Measurements from ENCODE around the gene SLC15A5.

Gene SLC15A5, protein sequence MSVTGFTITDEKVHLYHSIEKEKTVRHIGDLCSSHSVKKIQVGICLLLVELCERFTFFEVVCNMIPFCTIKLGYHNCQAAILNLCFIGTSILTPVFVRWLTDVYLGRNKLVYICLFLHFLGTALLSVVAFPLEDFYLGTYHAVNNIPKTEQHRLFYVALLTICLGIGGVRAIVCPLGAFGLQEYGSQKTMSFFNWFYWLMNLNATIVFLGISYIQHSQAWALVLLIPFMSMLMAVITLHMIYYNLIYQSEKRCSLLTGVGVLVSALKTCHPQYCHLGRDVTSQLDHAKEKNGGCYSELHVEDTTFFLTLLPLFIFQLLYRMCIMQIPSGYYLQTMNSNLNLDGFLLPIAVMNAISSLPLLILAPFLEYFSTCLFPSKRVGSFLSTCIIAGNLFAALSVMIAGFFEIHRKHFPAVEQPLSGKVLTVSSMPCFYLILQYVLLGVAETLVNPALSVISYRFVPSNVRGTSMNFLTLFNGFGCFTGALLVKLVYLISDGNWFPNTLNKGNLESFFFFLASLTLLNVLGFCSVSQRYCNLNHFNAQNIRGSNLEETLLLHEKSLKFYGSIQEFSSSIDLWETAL

DNA sequence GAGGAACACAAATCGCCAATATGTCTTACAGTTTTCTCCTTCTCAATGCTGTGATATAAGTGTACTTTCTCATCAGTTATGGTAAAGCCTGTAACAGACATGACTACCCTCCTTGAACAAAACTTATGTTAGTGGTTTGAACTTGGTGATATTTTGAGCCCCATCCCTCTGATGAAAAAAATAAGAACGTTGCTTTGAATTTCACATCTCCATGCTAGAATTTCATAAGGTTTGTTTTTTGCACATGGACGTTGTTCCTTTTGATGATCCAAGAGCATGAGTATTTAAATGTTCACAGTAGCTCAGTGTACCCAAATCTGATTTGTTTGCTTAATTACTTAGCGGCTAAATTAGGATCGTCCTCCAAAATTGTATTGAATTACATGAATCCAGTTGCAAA, at the start of gene SLC15A5:
SLC15A5 (minus strand) TSS at position 101 of the 400 bp plus-strand sequence; CDS start at position 101, 0 bp downstream.
- in situ Hi-C loops (cut with HindIII; ENCODE audit: low sequenced_read_pairs): no loop called here

DNA sequence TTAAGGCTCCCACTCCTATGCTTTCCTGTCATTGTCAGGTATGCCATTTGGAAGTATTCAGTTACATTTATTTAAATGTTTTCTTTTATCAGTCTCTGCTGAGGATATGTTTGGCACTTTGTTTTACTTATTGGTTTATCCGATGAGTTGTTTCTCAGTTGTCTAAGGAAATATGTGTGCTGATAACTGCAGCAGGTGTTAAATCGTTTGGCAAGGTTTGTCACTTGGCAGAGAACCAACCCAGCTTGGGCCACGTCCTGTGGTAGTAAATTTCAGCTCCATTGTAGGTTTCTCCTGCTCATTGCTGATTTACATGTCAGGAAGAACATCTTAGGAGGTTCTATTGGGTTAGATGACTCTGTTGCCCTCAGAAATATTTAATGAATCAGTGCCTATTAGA, 47.9 kb upstream of the SLC15A5 start:
- in situ Hi-C loops (cut with HindIII; ENCODE audit: low sequenced_read_pairs): no loop called here

GRCh38 chr12:16324772-16325171, 47.3 kb upstream of the SLC15A5 start:
- in situ Hi-C loops (cut with HindIII; ENCODE audit: low sequenced_read_pairs): no loop called here

DNA sequence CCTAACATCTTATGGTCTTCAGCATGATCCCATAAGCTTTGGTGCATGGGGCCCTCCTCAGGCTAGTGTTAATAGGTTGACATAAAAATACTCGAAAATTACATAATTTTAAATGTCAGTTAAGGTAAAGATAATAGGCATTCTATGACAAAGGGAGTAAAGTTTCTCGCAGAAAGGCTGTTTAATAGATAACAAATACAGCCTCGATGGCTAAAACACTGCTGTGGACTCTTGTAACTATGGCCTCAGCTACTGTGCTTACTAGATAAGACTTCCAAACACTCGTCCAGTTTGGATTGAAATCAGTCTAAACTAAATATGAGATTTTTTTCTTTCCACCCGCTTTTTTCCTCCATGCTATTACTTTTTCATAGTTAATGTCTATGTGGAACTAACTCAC, 46.8 kb upstream of the SLC15A5 start:
- in situ Hi-C loops (cut with HindIII; ENCODE audit: low sequenced_read_pairs): no loop called here

DNA sequence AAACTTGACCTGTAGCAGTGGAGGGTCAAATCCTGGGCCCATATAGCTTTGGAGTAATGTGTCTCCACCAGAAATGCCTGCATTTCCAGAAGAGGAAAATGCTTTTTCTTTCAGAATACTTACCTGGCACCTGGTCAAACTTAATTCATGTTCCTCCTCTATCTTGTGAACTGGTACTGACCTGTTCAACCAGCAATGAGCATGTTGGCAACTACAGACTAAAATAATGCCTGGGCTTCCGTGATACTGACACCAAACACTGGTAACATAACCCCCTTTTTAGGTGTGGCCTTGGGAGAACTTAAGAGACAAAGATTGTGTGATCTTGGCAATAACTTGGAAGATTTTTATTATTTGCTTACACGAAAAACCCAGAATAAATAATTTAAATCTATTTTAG, 46.2 kb upstream of the SLC15A5 start:
- in situ Hi-C loops (cut with HindIII; ENCODE audit: low sequenced_read_pairs): no loop called here

DNA sequence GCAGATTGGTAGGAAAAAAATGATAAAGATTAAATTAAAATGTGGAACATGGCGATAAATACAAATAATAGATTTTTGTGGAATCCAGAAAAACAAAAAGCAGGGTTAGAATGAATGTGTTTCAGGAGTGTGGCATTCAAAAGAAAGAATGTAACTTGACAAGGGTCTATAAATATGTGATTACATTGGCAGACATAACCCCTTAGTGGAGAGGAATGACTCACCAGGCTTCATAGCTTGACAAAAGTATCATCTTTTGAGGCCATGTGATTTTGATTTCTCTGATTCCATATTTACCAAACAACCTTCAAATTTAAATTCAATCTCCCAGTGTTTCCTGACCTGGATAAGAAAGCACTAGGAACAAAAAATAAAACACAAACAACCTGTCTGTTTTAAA, 45.5 kb upstream of the SLC15A5 start:
- in situ Hi-C loops (cut with HindIII; ENCODE audit: low sequenced_read_pairs): no loop called here

DNA sequence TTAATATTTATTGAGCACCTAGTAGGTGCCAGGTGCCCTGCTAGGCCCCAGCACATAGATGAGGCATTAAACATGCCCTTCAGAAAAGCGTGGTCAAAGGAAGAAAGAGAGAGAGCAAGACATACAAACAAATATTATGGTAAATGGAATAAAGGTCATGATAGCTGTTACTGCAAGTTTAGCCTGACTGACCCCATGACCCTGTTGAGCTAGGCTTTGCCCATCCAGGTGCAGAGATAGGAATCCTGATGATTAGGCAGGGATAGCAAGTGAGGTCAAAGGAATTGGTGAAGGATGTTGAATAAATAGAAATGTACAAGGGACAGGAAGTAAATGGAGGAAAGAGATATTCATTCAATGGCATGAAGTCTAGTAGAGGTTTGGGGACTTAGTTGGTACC, 33.4 kb upstream of the SLC15A5 start:
- in situ Hi-C loops (cut with HindIII; ENCODE audit: low sequenced_read_pairs): no loop called here

GRCh38 chr12:16307856-16308475, 30.5 kb upstream of the SLC15A5 start:
- in situ Hi-C loops (cut with HindIII; ENCODE audit: low sequenced_read_pairs): no loop called here

DNA sequence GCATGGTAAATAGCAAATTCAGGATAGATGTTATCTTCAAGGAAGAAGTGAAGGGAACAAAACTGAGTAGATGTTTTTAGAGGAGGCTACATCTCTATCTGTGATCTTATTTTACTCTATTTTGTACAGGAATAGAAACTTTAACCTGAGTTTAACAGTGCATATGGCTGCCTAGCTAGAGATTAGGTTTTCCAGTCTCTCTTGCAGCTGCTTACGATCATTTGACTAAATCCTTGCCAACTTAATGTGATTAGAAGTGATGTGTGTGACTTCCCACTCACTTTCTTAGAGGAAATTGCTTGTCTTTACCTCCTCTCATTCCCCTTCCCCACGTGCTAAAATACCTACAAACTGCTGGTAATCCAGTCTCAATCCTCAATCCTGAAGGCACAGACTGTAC, 26.5 kb upstream of the SLC15A5 start:
- in situ Hi-C loops (cut with HindIII; ENCODE audit: low sequenced_read_pairs): no loop called here

GRCh38 chr12:16300736-16301135, 23.3 kb upstream of the SLC15A5 start:
- in situ Hi-C loops (cut with HindIII; ENCODE audit: low sequenced_read_pairs): no loop called here

DNA sequence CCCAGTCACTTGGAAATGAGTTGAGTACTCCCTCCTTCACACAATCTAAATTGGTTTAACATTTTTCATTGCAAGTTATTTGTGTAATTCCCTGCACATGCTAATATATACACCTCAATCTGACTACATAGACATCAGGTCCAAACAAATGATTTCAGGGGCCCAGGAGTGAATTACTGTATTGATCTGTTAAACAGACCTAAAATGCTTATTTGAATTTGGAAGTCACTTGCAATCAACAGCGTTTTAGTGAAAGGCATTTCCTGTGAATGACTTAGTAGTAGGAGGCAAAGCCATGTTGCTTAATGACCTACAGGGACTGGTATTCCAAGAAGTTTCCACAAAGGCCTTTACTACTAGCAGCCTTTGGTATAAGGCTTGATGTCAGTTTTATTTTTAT, 22.6 kb upstream of the SLC15A5 start:
- in situ Hi-C loops (cut with HindIII; ENCODE audit: low sequenced_read_pairs): no loop called here

- in situ Hi-C loops (cut with HindIII; ENCODE audit: low sequenced_read_pairs): no loop called here
Measured at GRCh38 chr12:16299403-16299802, 21.9 kb upstream of the SLC15A5 start.

DNA sequence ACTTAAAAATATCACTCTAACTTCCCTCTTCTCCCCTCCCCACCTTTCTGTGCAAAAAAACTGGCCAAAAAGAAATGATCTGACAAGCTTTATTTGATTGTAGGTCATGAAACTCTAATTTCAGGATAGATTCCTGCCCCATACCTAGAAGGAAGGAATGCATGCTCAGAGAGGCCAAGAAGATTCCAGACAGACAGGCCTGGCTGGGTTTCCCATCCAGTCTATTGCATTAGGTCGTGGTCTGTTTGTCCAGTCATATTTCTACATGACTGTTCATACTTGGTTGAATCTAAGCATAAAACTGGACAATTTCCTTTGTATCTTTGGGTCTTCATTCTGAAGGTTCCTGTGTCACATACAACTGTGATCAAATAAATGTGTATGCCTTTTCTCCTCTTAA, 20.0 kb upstream of the SLC15A5 start:
- in situ Hi-C loops (cut with HindIII; ENCODE audit: low sequenced_read_pairs): no loop called here

DNA sequence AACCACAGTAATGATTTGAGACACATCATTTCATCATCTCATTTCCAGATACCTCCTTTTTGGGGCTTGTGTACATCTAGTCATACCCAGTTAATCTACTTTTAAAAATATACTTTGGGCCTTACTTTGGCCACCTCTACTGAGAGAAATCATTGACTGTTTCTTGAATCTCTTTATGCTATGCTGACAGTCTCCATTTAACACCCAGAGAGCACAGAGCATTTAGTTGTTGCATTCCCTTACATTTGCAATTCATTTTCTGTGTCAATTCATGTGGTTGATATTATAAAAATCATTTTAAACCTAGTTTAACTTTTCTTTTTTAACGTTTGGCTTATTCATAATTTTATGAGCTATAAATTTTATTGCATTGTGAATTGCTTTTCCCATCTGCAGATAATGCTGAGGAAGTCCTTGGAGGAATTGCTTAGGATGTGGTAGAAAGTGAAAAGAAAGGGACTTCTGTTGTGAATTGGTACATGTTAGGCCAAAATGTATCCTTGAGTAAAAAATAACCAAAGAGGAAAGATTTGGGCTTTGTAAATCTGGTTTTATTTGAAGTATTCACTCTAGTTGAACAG, 17.0 kb upstream of the SLC15A5 start:
- in situ Hi-C loops (cut with HindIII; ENCODE audit: low sequenced_read_pairs): no loop called here

DNA sequence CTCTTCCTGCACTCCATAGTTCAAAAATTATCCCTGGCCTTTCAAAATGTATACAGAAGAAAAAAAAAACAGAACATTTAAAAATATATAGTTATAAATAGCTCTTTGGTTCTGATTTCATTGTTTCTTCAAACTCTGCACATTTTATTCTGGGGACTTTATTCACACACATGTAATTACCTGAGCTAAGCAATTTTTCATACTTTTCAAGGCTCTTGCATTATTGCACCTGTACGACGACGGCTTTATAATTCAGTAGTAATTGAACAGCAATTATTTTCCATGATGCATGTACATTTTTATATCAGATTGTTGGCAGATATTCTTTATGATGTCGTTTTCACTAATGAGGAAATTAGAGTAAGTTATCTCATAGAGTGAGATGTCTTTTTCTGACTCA, 13.5 kb upstream of the SLC15A5 start:
- in situ Hi-C loops (cut with HindIII; ENCODE audit: low sequenced_read_pairs): no loop called here

GRCh38 chr12:16285586-16285985, 8.1 kb upstream of the SLC15A5 start:
- in situ Hi-C loops (cut with HindIII; ENCODE audit: low sequenced_read_pairs): no loop called here

- in situ Hi-C loops (cut with HindIII; ENCODE audit: low sequenced_read_pairs): no loop called here
Measured at GRCh38 chr12:16282978-16283377, 5.5 kb upstream of the SLC15A5 start.

- in situ Hi-C loops (cut with HindIII; ENCODE audit: low sequenced_read_pairs): no loop called here
Measured at GRCh38 chr12:16282081-16282480, 4.6 kb upstream of the SLC15A5 start.

DNA sequence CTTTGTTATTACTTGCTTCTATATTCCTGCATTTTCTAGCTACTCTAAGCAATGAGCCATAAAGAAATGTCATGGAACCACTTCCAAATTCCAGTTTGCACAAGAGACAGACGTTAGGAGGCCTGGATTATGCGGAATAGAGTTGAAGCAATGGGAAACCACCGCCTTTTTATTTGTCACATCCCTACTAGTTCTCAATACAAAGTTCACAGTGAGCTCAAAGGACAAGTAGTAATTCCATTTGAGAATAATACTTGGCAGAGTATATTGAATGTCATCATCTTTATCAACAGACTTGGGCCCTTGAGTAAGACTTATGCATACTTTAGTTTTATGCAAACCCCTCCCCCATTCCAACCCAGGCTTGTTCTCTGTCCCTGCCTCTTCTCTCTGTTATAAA, 3.7 kb upstream of the SLC15A5 start:
- in situ Hi-C loops (cut with HindIII; ENCODE audit: low sequenced_read_pairs): no loop called here

GRCh38 chr12:16272222-16272621, 5.3 kb downstream of the SLC15A5 start:
- in situ Hi-C loops (cut with HindIII; ENCODE audit: low sequenced_read_pairs): no loop called here

DNA sequence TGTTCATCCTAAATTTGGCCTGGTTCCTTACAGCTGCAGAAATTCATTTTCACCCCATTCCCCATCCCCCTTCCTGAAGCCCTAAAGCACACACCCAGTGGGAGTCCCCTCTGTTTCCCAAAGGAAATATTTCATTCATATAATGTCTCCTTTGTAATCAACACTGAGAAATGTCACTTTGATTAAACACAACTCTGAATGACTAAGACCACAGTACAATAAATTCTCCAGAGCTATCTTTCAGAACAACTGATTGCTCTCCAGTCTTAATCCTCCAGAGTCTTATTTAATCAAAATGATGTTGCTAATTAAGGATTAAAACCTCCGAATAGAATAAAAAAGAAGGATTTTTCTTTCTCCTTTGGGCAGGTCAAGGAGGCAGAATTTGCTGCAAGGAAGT, 6.4 kb downstream of the SLC15A5 start:
- in situ Hi-C loops (cut with HindIII; ENCODE audit: low sequenced_read_pairs): no loop called here

GRCh38 chr12:16269946-16270345, 7.5 kb downstream of the SLC15A5 start:
- in situ Hi-C loops (cut with HindIII; ENCODE audit: low sequenced_read_pairs): no loop called here

Measured in endothelial cell of hepatic sinusoid (primary cell).